HG02588 (cell line): ENCODE data around the gene COL23A1.

Experiments
- ATAC-seq: cut with Tn5 transposase; IDR thresholded peaks from one replicate; pipeline ENCODE4 v1.9.1; 2021; ENCODE audit warnings: mild to moderate bottlenecking, moderate library complexity; ENCODE audit not compliant: unreplicated experiment

COL23A1 gene

GRCh38 chr5:178589180-178590140 is 733 bp downstream of the COL23A1 start:
- no peak for ATAC-seq

DNA sequence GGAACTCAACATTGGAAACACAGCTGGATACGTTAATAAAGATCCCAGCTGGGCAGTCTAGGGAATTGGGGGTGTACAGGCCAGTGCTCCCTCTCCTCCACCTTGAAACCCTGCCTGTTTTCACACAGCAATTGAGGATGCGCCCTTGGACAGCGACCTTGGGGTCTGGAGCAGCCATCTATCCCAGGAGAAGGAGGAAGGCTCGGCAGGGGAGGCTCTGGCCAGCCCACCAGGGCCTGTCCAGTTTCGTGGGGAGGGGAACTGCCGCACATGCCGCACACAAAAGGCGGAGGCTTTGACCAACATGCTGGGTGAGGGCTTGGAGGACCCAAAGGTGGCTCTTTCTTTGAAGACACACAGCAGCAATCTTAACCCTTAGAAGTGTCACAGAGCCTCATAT is 1.4 kb downstream of the COL23A1 start:
- ATAC-seq: no peak

DNA sequence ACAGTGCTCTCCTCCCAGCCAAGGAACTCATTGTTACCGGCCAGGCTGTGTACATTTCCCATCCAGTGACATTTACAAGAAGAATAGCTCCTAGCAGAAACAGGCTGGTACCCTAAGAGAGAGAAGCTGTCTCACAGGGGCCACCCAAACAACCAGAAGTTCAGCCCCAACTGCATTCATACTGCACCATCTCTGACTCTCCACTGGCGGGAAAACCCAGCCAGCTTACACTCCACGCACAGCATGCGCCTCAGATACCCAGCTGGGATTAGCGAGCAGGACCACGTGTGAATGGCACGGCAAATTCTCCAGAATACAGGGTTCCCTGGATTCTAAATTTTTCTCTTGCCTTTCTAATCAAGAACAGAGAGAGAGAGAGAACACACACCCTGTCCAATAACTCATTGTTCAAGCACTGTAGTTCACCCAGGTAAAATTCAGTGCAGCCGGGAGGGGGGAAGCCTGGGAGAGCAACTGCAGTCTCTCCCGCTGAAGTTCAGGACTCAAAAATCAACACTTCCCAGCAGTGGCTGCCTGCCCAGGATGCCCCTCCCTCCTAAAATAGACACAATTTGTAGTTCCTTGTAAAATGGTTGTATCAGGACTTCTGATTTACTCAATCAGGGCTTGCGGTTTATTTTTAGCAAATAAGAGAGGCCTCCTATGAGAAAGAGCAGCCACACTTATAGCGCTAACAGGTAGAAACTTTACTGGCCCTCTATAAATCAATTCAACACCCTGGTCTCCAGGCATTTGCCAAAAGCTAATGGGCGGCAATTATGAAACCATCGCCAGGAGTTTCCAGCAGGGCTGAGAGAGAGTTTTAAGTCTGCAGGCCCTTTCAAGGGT is 2.2 kb downstream of the COL23A1 start:
- no peak for ATAC-seq

- ATAC-seq: no peak
Observed at GRCh38 chr5:178586396-178586795, 3.8 kb downstream of the COL23A1 start.

- ATAC-seq: peak; percentile 76
Observed at GRCh38 chr5:178585421-178585820, 4.8 kb downstream of the COL23A1 start.

GRCh38 chr5:178583279-178583678 is 6.9 kb downstream of the COL23A1 start:
- ATAC-seq: no peak

DNA sequence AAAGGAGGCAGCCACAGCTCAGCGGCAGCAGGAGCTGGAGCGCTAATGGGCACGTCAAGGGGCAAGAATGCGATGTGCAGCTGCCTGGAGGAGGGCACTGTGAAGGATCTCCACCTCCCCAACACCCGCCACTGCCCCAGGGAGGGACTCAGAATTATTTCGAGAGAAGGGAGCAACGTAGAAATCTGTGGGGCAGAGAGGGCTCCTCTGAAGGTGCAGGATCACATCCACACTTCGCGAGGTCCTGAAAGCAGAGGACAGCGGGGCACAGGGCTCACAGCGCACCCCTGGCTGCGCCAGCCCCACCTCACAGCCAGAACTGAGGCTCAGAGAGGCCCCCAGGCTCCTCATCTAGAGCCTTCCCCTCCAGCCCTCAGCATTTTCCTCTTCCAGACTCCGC is 7.9 kb downstream of the COL23A1 start:
- ATAC-seq: no peak

GRCh38 chr5:178581621-178582020 is 8.6 kb downstream of the COL23A1 start:
- no peak for ATAC-seq

DNA sequence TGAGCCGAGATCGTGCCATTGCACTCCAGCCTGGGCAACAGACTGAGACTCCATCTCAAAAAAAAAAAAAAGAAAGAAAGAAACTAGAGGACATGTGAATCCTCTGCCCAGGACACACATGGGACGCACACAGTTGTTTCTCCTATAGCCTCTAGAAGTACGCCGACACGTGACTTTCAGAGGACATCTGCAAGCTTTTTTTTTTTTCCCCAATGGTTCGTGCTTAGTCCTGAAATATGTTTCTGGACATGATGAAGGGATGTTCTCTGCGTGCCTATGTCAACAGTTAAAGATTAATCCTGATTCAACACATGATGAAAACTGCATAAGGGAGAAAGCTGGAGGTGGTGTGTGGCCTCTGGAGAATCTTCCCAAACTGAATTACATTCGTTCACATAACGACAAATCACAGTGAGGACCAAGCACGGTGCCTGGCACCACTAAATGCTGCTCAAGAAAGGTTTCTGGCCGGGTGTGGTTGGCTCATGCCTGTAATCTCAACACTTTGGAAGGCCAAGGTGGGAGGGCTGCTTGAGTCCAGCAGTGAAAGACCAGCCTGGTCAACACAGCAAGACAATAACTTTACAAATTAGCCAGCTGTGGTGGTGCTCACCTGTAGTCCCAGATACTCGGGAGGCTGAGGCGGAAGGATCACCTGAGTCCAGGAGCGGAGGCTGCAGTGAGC is 9.8 kb downstream of the COL23A1 start:
- ATAC-seq: no peak

DNA sequence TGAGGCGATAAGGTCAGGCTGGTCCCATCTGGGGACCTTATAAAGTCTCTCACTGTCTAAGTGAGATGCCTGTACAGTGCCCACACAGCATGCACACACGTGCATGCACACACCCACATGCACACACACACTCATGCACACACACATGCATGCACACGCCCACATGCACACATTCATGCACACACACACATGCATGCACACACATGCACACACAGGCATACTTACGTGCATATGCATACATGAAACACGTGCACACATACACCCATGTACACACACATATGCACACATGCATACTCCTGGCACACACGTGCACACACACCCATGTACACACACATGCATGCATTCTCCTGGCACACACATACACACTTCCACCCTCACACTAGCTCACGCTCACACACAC is 12.2 kb downstream of the COL23A1 start:
- ATAC-seq: no peak

DNA sequence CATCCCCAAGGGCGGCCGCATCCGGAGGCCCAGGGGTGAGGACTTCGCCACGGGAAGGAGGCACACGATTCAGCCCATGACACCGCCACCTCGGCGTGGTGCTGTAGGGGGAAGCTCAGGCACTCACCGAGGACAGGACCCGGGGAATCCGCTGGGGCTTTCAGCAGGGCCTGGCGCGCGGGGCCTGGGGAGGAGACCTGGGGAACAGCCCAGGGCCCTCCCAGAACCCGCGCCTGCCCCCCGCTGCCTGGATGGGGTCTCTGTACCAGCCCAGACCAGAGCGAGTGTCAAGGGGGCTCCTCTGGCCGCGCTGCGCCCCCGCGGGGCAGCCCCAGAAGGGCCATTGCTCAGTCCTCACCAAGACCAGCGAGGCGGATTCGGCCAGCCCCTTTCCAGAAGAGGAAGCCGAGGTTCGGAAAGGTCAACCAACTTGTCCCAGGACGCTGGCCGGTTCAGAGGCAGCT is 12.8 kb downstream of the COL23A1 start:
- ATAC-seq: no peak

DNA sequence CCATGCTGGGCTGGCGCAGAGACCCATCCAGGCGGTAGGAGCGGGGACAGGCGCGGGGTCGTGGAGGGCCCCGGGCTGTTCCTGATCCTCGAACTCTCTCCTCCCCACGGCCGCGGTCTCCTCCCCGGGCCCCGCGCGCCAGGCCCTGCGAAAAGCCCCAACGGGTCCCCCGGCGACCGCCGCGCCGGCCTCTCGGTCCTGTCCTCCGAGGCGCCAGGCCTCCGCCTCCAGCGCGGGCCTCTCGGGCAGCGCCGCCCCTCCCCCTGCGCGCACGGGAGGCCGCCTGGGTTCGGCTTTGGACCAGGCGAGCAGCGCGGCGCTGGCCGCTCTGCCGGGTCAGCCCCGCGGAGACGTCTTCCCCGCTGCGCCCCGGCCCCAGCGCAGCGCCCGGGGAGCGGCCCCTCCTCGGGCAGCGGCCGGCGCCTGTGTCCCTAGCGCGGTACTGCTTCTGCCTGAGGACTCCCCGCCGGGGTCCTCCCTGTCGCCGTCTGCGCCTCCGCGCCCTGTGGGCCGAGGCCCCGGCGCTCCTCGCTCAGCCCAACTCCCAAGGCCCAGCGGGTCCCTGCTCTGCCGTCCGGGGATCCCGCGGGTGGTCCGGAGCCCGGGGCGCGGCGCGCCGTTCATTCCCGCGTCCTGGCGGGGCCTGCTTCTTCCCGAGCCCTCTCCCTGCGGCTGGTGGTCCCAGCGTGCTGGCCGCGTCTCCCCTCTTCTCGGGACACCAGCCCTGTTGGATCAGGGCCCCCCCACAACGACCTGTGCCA is 13.4 kb downstream of the COL23A1 start:
- ATAC-seq: no peak

DNA sequence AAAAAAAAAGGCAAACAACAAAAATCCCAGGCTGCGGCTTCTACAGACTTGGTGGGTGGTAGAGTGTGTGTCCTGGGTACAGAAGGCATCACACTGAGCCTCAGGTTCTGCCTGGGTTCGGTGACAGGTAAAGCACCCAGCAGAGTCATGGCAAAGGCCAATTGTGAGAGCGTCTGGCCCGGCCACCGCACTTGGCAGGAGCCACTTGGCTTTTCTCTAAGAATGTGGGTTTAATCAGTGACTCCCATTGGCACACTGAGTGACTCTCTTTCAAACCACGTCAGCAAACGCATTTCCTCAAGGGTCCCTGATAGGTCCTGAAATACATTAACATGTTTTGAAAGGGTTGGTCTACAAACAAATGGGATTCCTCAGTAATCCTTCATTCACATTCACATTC is 17.0 kb downstream of the COL23A1 start:
- no peak for ATAC-seq

GRCh38 chr5:178572617-178573016 is 17.6 kb downstream of the COL23A1 start:
- no peak for ATAC-seq

- ATAC-seq: no peak
Observed at GRCh38 chr5:178569485-178569884, 20.7 kb downstream of the COL23A1 start.

DNA sequence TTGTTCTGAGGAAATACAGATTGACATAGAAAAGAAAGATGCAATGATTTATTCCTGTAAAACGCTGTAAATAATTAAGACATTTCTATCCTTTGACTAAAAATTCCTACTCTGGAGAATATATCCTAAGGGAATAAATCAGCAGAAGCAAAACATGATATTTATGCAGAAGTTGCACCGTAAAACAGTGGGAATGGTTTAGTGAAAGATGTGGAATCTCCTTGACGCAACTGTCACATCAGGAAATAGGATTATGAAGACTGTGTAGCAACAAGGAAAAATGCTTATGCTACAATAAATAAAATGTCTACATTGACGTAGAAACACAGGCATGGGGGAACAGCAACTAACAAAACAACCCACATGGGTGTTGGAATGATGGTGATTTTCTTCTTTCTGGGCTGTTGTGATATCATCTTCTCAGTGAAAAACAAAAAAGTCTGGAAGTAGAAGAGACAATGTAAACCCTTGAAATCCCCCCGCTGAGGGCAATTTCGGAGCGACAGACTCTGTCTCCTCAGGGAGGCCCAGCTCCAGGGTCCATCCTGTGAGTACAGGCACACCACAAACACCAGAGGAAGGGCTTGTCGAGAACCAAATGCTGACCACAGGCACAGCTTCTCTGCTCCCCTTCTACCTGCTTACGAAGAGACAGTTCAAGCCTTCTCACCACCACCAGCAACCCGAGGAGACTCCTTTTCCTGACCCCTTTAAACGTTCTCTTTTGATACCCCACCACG is 25.2 kb downstream of the COL23A1 start:
- ATAC-seq: no peak

- no peak for ATAC-seq
Observed at GRCh38 chr5:178564397-178564796, 25.8 kb downstream of the COL23A1 start.

- no peak for ATAC-seq
Observed at GRCh38 chr5:178563621-178564020, 26.6 kb downstream of the COL23A1 start.

GRCh38 chr5:178561746-178562264 is 28.4 kb downstream of the COL23A1 start:
- ATAC-seq: no peak
